GM21619 (cell line): ENCODE results near the gene FADS1.
A peak's percentile ranks its signal among the peaks of the same experiment; 100 is the strongest.

ENCODE experiments used
- ATAC-seq: cut with Tn5 transposase; IDR thresholded peaks from one replicate; pipeline ENCODE4 v1.9.1; 2021; ENCODE audit not compliant: unreplicated experiment

Gene FADS1

DNA sequence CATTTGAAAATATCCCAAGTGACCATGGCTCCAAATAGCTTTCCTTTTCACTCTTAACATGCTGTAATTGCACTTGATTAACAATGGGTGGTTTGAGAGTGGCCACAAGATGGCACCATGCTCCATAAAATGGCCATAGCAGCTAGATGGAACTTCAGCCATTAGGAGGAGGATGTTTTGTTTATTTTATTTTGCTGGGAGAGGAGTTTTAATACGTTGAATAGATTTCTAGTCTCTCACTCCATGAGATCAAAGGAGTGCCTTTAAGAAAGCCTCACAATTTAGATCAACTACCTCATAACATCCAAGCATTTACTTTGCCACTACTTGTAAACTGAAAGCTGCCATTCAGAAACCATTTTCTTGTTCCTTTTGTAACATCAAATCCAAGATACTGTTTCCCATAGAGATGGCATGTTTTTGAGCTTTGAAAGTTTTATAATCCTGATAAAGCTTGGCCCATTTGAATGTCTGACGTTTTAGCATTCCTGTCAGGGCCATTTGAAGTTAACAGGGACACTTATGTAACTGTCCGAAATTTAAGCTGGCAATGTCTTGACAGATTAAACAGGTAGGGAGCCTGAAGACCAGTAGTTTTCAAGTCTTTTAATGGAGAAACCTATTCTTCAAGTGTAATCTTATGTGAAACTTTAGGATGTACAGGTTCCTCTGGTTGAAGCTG is 19.4 kb downstream of the FADS1 start:
- ATAC-seq, result no peak

DNA sequence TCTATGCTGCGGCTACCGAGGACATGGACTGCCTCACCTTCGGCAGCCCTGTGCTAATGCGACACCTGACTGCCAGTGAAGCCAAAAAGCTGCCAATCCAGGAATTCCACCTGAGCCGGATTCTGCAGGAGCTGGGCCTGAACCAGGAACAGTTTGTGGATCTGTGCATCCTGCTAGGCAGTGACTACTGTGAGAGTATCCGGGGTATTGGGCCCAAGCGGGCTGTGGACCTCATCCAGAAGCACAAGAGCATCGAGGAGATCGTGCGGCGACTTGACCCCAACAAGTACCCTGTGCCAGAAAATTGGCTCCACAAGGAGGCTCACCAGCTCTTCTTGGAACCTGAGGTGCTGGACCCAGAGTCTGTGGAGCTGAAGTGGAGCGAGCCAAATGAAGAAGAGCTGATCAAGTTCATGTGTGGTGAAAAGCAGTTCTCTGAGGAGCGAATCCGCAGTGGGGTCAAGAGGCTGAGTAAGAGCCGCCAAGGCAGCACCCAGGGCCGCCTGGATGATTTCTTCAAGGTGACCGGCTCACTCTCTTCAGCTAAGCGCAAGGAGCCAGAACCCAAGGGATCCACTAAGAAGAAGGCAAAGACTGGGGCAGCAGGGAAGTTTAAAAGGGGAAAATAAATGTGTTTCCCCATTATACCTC is 20.8 kb downstream of the FADS1 start:
- no peak for ATAC-seq

DNA sequence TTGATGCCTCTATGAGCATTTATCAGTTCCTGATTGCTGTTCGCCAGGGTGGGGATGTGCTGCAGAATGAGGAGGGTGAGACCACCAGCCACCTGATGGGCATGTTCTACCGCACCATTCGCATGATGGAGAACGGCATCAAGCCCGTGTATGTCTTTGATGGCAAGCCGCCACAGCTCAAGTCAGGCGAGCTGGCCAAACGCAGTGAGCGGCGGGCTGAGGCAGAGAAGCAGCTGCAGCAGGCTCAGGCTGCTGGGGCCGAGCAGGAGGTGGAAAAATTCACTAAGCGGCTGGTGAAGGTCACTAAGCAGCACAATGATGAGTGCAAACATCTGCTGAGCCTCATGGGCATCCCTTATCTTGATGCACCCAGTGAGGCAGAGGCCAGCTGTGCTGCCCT is 21.3 kb downstream of the FADS1 start:
- no peak for ATAC-seq

DNA sequence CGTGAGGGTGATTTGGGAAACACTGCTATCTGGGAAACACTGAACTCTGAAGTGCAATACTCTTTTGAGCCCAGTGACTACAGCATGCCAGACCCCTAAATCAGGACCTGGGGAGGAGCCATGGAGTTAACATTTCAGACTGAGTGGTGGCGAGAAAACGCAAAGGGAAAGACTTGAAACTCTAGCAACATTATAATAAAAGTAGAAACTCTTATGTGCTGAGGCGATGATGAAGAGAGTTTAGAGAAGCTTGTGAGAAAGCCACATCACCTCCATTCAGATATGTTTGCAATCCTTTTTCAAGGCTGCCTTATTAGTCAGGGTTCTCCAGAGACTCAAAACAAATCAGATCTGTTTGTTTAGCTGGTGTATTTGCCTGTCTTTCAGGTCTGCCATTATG is 22.2 kb downstream of the FADS1 start:
- no peak for ATAC-seq

DNA sequence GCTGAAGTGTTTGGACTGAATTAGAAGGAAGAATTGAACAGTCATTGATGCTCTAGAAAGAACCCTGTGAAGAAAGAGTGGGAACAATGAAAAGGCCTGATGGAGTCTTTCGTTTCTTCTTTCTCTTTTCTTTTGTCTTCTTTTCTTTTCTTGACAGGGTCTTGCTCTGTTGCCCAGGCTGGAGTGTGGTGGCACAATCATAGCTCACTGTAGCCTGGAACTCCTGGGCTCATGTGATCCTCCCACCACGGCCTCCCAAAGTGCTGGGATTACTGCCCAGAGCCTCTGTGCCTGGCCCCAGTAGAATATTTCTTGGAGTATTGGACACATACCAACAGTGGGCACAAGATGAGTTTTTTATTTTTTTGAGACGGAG is 23.0 kb downstream of the FADS1 start:
- ATAC-seq, result no peak

DNA sequence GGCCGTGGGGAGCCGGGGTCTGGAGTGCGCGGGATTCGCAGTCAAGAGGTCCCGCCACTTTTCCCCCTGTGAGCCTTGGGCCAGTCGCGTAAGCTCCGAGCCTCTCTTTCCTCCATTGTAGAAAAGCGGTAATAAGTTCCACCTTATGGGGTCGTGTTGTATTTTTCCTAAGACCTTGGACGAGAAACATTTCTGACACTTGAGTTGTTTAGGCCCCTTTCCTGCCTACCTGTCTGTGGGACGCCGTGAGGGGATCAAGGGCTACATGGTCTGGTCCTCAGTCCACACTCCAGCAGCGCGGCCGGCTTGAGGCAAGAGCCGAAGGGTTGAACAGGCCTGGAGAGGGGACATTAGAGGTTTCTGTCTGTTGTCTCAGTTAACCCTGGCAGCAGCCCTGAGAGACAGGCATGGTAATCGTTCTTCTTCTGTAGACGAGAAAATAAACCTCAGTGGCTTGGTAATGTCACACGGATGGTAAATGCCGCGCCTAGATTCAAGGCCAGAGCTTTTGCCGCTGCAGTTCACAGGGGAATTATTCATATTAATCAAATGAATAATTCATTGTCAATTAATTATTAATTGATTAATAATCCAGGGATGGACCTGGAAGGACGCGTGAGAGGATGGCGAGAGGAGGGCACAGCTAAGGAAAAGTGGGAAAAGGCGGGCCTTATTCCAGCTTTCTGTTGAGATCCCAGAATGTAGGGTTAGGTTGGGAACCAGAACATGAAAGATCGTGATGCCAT is 23.5 kb downstream of the FADS1 start:
- peak; percentile 25 for ATAC-seq

DNA sequence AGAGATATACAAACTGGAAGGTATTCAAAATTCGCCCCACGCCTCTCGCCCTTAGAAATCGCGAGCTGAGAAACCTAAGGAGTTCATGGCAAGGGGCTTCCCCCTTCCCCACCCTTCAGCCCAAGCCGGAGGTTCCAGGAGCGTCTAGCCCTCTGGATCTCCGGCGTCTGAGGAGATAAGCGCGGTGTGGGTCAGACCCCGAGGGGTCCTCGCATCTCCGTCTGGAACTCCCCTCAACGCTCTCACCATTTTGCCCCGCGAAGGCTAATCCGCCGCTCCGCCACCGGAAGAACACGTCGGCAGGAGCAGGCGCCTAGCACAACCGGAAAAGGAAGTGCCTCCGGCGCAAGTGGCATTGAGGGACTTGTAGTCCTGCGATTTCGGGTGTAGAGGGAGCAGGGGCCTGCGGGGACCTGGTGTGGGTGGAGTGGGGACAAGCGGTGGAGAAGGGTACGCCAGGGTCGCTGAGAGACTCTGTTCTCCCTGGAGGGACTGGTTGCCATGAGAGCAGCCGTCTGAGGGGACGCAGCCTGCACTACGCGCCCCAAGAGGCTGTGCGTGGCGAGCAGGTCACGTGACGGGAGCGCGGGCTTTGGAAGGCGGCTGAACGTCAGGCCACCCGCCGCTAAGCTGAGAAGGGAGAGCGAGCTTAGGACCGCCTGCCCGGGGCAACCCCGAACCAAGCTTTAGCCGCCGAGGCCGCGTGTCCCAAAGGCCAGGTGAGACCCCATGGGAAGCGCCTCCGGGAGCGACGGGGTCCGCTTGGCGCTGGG is 24.3 kb downstream of the FADS1 start, which contains the start of the genes FEN1 and TMEM258:
Gene FEN1, plus strand, starts transcription at position 602 of the 773 bp plus-strand sequence. CDS start 2,451 bp downstream, outside the sequence.
Gene TMEM258, minus strand, starts transcription at position 290 of the 773 bp plus-strand sequence. Its CDS starts 41 bp downstream, at position 249.
- ATAC-seq, result peak; percentile 77

DNA sequence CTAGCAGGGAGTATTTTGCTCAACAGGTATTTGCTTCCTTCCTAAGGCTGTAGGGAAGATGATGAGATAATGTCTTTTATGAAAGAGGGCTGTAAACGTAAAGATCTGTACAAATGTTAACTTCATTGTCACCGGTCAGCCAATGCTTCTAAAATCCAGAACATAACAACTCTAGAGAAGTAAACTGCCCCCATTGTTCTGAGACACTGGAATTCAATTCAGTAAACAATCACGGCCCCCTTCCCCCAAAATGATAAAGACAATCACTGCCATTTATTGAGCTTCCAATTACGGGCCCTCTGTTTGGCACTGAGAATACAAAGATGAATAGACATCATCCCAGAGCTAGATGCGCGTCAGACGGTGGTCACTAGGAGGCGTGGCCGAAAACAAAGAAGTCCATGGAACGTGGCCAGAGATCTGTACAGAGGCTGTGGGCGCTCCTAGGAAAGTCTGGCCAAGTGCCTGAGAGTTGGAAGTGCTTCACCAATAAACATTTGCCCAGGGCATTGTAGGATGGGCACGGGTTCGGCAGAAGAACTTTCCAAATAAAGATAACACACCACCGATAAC is 25.0 kb downstream of the FADS1 start:
- ATAC-seq, result no peak

DNA sequence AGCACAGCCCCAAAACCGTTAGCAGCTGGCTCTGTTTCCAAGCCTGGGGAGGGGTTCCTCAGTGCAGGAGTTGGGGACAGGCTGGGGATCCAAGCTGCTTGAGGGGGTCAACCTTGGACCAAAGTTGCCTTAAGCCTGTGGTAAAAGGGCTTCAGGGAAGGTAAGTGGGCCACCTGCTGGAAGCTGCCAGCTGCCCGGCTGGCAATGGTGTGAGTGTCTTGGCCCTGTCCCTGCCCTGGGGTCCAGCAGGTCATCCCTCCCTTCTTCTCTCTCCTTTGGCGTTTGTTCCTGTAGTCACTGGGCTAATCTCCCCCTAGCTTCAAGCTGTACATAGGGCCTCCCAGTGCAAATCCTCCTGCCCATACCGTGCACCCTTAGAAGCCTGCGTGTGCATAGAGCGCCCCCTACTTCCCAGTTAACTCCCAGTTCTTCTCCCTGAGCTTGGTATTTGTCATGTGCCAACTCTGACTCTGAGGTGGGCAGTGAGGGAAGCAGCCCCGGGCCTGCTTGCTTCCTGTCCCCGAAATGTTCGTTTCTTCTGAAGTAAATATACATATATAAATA is 28.8 kb downstream of the FADS1 start:
- no peak for ATAC-seq

DNA sequence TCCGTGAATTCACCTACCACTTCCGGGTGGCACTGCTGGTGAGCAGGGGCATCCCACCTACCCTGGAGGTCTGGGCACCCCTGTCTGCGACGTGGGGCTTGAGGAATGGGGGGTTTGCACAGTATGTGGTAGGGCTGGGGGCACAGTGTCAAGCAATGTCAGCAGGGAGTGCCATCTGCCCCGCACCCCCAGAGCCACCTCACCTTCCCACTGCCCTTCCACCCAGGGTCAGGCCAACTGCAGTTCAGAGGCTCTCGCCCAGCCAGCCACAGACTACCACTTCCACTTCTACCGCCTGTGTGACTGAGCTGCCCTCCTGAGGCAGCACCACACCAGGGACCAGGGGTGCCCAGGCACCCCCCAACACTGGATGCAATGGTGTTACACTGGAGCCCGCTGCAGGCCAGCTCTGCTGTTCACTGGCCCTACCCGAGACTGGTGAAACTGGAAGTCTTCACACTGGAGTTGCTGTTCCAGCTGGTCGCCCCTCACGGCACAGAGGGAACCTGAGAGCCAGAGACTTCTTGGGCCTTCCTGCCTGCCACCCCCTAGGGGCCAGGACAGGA is 30.9 kb downstream of the FADS1 start:
- no peak for ATAC-seq

DNA sequence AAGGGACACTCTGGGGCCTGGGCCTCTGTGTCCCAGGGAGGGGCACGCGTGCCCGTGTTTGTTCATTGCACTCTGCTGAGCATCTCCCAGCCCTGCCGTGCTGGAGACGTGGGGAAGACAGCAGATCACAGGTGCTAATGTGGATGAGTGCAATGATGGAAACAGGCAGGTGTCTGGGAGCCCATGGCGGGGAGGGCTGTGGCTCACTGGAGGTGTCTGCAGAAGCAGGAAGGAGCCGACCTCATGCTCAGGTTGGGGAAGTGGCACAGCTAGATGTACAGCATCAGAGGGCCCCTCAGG is 32.3 kb downstream of the FADS1 start:
- ATAC-seq, result no peak

DNA sequence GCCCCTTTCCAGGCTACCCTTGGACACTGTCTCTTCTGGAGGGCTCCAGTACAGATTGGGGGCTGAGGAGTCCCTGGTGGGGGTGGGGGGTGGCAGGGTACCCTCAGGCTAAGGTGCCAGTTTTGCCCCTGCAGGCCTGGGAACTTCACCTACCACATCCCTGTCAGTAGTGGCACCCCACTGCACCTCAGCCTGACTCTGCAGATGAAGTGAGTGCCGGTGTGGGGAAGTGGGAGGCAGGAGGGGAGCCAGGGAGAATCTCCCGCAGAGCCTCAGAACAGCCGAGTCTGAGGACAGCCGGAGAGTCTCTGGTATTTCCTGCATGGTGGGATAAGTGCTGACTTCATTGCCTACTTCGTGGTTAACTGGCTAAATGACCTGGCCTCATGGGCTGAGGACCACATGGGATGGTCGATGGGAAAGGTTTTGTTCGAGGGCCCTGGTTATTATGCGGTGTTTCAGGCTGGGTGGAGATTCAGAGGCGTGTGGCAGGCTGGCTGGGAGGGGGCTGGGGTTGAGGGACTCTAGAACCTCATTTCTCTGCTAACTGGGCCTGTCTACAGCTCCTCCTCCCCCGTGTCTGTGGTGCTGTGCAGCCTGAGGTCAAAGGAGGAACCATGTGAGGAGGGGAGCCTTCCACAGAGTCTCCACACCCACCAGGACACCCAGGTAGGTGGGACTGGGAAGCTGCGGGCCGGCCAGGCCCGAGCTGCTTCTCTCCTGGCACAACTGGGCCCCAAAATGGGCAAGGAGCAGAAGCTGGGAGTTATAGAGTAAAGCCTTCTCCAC is 32.9 kb downstream of the FADS1 start:
- ATAC-seq, result no peak

DNA sequence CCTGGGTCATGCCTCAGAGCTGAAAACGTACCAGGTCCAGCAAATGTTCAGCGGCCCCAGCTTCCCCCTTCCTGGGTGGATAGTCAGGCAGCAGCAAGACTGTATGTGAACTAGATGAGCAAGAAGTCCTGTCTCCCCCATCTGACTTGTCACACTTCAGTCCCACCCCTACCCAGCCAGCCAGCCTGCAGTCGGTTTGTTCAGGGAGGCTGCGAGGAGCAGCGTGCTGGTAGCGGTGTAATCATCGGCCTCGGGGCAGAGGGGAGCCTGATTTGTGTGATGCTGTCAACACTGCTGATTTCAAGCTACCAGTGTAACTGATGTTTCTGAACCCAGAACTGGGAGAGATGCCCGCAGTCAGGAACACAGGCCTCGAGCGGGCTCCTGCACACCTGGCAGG is 34.0 kb downstream of the FADS1 start:
- no peak for ATAC-seq

DNA sequence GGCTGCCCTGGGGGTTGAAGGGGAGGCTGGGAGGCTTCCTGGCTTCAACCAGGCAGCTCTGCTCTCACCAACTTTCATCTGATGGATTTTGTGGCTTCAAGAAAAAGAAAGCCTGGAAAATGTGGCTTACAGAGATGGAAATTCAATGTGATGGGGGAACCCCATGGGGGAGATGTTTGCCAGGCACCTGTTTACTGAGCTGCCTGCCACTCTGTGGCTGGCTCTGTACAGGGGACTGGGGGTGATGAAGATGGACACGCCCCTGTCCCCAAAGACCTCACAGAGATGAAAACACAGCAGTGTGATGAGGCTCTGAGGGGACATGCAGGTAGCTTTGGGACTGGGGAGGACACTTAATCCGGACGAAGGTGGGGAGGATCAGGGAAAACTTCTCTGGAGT is 34.5 kb downstream of the FADS1 start:
- ATAC-seq, result no peak

DNA sequence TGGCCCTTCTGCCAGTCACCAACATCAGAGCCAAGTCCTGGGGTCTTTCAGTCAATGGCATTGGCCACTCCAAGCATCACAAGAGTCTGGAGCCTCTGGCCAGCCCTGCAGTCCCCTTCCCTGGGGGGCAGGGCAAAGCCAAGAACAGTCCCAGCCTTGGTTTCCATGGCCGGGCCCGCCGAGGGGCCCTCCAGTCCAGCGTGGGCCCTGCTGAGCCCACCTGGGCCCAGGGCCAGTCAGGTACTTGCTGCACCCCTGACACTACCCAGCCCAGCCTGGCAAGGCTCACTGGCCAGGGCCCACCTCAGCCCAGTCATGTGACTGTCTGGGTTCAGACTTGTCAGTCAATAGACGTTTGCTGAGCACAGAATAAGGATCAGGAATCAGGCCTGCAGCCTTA is 35.2 kb downstream of the FADS1 start:
- ATAC-seq, result no peak

DNA sequence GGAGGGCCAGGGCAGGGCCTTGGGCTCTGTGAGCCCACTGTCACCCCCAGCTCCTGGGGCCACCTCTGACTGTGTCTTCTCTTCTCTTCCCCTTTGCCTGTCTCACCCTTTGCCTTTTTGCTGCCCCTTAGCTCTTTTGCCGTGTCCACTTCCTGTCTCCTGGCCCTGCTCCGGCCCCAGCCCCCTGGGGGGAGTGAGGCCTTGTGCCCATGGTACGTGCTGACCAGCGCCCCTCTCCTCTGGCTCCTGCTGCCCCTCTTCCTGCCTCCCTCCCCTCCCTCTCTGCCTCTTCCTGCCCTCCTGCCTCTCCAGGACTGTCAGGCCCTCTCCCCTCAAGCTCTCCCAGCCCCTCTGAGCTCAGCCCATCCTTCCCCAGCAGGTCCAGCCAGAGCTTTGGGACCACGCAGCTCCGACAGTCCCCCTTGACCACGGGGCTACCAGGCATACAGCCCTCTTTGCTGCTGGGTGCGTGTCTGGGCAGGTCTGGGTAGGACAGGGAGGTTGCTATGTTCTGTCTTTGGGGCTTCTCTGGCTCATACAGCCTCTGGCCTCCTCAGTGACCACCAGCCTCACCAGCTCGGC is 36.1 kb downstream of the FADS1 start:
- ATAC-seq, result no peak

DNA sequence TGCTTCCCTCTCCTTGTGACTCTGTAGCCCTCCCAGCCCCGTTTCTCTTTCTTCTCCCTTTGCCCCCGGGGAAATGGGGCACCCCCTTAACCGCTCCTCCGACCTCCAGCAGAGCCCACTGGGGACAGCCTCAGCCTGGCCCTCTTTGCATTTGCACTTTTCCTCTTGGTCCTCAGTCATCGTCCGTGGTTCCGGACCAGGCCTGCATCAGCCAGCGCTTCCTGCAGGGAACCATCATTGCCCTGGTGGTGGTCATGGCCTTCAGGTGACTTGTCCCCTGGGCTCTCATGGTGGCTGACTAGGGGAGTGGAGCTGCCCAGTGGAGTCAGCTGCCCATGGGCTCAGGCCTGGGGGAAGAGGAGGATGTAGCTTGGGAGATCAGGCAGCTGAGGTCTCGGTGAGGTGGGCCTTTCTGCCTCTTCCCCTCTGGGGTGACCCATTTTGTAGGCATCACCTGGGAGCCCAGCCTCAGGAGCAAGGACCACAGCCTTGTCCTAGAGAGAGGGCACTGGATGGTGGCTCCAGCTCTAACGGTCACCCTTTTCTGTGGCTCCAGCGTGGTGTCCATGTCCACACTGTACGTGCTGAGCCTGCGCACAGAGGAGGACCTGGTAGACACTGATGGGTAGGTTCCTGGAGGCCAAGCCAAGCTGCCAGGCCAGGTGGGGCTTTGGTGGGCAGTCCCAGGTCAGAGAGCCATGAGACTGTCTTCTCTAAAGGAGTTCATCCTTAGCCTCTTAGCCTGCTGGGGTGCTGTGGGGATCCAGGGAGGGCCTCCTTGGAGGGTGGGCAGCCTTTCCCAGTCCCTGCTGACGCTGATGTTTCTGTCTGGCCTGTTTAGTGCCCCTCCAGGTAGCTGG is 36.9 kb downstream of the FADS1 start:
- ATAC-seq, result no peak

DNA sequence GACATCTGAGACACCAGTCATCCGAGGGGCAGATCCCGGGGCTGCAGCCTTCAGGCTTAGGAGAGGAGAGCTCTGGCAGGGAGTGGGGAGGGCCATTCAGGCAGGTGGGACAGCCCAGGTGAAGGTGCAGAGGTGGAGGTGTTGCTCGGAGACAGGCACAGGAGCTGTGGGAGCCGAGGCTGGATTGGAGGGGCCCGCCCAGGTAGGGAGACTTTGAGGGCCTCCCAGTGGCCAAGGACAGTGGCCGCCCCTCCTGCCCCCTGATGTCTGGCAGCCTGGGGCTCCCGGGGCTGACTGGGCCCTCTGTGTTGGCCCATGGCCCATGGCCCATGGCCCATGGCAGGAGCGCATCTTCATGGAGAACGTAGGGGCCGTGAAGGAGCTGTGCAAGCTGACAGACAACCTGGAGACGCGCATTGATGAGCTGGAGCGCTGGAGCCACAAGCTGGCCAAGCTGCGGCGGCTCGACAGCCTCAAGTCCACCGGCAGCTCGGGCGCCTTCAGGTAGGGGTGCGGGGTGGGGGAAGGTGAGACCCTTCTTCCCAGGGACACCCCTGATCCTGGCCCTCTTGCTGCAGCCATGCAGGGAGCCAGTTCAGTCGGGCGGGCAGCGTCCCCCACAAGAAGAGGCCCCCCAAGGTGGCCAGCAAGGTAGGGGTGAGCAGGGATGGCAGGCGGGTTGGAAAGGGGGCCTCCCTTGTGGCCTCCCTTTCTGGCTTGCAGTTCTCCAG is 37.7 kb downstream of the FADS1 start:
- no peak for ATAC-seq
